Hematopoietic multipotent progenitor cell treated with erythropoietin and hydrocortisone succinate and interleukin-3 and kit ligand, for 17 days (in vitro differentiated cells): Measurements from ENCODE around the gene PKP4.

Source experiments
- DNase-seq: peaks from one replicate; pipeline ENCODE4 v3.0.0-alpha.2; 2015; ENCODE audit warnings: low spot score

PKP4 gene

DNA sequence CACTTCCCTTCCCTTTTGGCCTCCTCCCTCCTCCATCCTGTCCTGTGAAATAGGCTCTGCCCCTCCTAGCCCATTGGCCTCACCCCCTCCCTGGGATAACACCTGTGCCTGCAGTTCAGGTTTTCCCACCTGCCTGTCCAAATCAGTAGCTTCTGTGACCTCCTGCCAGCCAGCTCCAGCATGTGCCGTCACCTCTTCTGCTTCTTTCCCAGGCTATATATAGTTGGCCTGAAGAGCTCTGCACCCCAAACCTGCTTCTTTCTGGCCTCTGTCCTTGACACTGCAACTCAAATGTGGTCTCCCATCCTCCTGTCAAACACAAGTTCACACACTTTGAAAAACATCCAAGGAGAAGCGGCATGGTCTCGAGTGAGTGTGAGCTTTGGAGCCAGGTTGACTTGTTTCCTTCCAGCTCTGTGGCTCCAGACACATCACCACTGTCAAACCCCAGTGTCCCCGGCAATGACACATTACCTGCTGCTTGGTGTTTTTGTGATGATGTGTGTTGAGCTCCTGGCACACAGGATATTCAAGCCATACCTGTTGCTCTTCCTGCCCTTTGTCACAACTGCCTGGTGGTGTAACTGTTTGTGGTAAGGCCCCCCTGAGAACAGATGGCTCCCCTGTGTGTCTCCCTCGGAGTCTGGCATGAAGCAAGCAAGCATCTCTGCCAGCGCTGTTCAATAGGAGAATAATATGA, 194.8 kb downstream of the PKP4 start:
- no peak for DNase-seq

DNA sequence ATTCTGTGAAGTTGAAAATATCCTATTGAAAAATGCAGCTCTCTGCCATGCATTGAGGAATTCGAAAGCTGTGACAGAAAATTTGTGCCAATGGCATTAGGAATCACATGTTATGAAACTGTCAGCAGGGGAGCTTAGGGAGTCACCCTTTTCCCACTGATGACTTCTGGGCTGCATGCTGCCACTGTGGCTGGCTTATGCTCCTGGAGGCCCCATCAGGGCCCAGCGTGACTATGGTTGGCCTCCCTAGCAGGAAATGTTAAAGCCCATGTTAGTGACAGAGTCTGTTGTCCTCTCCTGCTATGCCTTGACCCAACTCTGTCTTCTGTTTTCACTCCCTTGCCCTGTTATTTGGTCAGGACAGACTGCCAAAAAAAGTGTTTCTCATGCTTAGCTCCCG, 198.9 kb downstream of the PKP4 start:
- DNase-seq = no peak

DNA sequence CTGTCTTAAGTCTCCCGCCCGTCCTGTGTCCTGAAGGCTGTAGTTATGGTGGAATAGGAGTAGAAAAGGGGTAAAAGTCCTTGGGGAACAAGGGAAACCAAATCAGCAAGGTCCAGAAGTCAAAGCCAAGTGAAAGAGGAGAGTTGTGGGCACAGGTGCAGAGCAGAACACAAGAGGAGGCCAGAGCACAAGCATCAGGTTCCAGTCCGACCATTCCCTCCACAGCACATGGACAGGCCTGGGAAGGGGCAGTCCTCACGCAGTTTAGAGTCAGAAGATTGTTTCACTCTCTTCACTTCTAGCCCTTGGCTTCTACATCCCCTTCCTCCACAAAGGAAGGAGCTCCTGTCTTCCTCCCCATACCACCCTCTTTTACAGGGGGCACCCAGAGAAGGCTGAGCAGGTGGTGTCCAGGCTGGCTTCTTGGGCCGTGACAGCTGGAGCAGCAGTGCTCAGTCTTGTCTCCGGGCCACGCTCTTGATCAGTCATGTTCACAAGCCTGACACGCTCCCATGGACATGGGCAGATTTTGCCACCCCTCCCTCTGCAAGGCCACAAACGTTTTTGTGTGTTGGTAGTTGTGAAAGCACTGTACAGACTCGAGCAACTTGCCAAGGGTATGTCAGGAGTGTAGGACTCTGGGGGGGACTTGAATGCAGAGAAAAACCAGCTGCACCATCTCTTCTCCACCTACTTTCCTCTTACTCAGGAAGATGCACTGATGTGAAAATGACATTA, 199.9 kb downstream of the PKP4 start:
- no peak for DNase-seq

DNA sequence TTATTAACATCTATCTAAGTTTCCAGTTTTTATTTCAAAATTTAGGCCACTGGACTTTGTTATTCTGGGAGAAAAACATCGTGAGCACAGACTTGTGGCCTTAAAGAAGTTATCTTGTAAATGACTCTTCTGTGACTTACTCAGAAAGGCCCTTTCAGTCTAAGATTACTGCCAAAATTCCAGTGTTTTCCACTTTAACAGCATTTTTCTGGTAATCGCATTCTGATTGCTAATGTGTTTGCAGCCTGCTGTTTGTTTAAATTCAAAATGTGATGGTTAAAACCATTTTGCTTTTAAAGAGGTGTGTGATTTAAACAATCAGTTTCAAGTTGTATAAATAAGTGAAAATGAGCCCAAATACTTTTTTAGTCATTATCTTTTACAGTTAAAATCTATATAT, 201.6 kb downstream of the PKP4 start:
- DNase-seq = no peak

DNA sequence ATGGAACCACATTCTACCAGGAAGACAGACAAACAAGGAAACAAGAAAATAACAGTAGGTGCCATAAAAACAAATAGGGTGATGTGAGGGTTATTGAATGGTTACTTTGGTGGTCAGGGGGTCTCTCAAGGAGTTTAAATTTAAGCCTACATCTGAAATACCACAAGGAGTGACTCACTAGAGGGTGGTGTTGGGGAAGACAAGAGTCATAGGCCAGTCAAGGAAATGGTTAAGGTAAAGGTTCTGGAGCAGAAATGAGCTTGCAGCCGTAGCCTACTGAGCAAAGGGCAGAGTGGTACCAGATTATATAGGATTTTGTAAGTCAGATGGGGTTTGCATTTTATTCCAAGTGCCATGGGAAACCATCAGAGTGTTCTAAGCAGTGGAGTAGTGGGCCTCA, 202.7 kb downstream of the PKP4 start:
- DNase-seq = no peak

- DNase-seq = no peak
Measured at GRCh38 chr2:158661231-158661630, 204.5 kb downstream of the PKP4 start.

- DNase-seq = no peak
Measured at GRCh38 chr2:158662421-158662820, 205.7 kb downstream of the PKP4 start.

DNA sequence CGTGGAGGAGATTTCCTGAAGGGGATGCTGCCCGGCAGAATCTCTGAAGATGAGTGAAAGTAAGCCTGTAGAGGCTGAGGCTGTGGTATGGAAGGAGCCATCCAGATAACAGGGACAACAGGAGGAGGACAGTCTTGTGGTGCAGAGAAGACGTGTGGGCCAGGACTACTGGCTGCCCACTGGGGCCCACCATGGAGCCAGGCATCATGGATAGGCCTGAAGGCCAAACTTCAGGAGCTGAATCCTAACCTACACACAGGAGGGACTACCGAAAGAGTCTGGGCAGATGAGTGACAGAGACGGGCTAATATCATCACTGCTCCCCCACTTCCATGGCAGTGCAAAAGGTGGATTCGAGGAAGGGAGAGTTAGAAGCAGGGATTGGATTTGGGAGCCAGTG, 207.0 kb downstream of the PKP4 start:
- no peak for DNase-seq

DNA sequence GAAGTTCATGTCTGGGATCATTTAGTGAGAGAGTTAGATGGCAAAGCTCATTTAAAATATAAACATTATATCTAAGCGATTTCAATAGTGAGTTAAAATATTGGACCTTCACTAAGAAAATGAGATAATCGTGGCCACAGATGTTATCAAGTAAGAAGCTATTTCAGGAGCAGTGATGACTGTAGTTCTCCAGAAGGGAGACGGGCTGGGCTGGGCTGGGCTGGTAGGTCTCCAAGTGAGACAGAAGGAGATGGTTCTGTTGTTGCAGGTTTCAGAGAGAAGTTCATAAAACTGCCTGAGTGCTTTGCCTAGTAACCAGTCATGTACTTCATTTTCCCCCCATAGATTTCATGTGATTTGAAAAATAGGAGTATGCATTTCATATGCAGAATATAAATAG, 208.2 kb downstream of the PKP4 start:
- no peak for DNase-seq

DNA sequence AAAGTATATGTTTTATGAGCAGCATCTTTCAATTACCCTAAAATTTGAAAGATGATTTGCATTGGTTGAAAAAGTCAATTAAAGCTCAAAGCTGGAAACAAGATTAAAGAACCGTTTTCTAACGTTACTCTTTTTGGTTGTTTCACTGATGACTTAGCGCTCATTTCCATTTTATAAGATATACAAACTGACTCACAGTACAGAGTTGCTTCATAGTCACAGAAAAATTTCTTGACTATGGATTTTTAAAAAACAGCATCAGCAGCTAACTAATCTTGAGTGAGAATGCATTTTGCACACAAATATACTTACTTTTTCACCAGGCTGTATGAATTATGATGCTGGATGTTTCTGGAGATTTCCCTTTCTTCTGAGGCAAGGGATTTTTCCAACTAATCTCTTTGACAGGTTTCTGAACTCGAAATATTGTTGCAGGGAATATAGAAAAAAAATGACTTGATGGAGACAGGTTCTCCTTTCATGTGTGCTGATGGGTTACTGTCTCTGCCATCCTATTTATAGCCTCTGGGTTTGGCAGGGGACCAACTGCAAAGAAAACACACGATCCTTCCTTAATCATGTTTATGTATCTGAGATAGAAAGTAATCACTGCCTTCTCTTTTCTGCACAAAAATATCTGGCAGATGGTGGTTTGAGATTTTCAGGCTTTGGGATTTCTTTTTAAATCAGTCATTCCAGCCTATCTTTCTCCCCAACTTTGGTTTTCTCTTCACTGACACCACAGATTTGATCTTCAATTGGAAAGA, 209.0 kb downstream of the PKP4 start:
- no peak for DNase-seq

DNA sequence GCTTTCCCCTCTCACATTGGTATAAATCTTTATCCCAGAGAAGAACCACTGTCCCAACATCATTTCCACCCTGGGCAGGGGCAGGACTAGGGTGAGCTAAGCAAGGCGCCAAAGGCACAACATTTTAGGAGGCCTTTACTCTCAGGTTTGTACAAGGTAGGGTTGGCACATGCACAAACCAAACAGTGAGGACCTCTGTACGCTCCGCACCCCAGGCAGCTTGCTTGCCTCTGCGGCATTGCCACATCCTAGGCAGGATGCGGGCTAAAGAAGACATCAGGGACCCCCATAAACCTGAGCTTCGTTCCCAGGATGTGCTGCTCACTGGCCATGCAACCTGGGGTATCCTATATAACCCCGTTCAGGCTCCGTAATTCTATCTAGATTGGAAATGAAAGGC, 210.2 kb downstream of the PKP4 start:
- no peak for DNase-seq

GRCh38 chr2:158667586-158667985, 210.8 kb downstream of the PKP4 start:
- DNase-seq = no peak

- DNase-seq = no peak
Measured at GRCh38 chr2:158668001-158668765, 211.4 kb downstream of the PKP4 start.

- no peak for DNase-seq
Measured at GRCh38 chr2:158670292-158670691, 213.5 kb downstream of the PKP4 start.

DNA sequence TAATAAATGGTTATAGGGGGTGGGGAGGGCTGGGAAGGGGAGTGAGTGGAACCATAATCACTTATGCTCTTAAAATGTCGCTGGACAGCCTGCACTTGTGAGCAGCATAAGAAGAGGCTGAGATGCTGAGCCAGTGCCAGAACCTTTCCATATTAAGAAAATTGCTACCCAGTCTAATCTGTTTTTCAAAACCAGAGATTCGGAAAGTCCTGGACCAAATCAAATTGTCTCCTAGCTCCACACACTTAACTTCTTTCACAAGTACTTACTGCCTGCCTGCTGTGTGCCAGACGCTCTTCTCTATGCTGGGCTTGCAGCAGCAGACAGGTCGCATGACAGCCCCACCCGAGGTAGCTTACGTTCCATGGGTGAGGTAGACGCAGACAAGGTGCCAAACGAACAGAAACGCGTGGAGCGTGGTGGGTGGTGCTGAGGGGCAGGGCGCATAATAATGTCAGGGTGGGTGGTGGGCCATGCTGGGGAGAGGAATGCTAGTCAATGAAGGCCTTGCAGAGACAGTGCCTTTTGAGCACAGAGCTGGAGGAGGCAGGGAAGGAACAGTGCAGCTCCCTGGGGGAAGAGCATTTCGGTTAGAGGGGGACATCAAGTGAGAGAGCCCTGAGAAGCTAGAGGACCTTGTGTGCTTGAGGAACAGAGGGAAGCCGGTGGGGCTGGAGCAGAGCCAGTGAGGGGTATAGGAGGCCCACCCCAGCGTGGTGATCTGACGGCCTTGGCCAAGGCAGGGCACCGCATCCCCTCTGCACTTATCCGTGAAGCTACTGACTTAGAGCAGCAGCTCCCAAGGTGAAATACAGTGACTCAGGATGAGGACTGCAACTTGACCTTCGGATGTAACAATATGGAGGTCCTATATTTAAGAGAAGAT, 214.9 kb downstream of the PKP4 start:
- no peak for DNase-seq

DNA sequence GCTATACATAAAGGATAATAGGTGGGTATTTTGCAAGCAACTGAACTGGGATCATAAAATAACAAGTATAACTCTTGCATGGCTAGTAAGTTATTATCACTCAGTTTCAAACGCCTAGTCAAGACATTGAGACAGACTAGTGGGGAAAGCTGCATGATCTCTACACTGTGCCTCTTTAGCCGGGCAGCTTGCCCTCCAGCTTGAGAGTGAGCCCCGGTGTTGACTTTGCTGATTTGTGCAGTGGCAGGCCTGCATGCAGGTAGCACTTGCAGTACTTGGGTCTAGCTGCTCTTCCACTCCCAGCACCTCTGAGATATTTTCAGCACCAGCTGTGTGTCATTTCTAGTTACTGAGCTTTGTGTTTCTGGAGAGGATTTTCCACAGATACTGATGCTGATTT, 219.5 kb downstream of the PKP4 start:
- DNase-seq = no peak

DNA sequence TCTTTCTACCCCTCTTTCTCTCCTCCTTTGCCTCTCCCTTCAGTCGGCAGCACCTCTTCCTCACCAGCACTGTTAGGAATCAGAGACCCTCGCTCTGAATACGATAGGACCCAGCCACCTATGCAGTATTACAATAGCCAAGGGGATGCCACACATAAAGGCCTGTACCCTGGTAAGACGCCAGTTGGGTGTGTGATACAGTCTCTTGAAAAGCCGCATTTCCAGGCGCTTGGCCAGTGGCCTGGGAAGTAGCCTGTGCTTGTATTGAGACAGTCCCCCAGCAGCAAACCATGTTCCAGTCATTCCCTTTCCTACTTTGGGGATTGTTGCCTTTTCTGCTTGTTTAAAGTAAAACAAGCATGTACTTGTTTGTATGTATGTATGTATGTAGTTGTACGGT, 219.9 kb downstream of the PKP4 start:
- no peak for DNase-seq

- no peak for DNase-seq
Measured at GRCh38 chr2:158677542-158677941, 220.8 kb downstream of the PKP4 start.

- DNase-seq = no peak
Measured at GRCh38 chr2:158681816-158682215, 225.1 kb downstream of the PKP4 start.

GRCh38 chr2:158685646-158686045, 228.9 kb downstream of the PKP4 start:
- no peak for DNase-seq

- no peak for DNase-seq
Measured at GRCh38 chr2:158686210-158686691, 229.5 kb downstream of the PKP4 start.
